Activated CD4-positive, alpha-beta T cell treated with anti-CD3 and anti-CD28 coated beads, Interleukin-2, amount 50 U/mL, for 48 hours (primary cell): Measurements from ENCODE around the gene PRKAG2.
A peak's percentile ranks its signal among the peaks of the same experiment; 100 is the strongest.
"Not testable (repeated sequence)": the region's sequence is repeated elsewhere in the genome, so short reads cannot be mapped to it uniquely, and the experiment has no call there.

Experiments
- DNase-seq, 2 experiments: peaks; one replicate each; pipeline ENCODE4 v3.0.0-alpha.2; 2020

PRKAG2 gene

DNA sequence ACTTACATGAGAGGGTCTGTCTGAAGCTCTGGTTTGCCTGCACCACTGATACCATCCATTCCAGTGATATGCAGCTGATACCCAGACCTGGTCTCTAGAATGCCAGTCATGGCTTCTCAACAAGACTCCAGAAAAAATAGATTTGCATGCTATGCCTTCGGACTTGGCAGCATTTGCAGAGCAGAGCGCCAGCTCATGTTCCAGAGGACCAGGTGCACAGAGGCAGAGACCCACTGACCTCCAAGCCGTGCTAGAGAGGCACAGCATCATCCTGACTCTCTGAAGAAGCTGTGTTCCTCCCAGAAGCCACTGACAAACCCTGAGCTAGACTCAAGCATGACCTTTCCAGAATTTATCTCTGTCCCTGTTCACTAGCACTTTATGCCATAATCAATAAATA, 6.9 kb upstream of the PRKAG2 start:
- DNase-seq, result no peak

DNA sequence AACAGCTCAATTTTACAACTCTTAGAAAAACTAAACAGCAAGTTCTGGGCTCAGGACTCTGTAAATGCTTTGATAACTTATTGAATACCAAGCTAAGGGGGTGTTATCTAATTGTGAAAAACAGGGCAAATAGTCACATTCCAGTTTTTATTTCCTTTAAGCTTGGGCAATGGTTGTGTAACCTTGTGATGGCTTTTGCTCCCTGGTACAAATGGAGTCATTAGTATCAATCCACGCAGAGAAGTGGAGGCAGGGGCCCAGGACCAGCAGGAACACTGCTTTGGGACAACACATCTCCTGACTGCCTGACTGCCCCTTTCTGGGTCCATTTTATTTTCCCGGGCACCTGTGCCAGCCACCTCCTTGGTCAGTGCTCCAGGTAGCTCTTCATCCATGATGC, 5.8 kb upstream of the PRKAG2 start:
- DNase-seq, result no peak

GRCh38 chr7:151880688-151881087, 3.8 kb upstream of the PRKAG2 start:
- DNase-seq, result no peak

GRCh38 chr7:151877911-151878835, 1.3 kb upstream of the PRKAG2 start:
- no peak for DNase-seq

DNA sequence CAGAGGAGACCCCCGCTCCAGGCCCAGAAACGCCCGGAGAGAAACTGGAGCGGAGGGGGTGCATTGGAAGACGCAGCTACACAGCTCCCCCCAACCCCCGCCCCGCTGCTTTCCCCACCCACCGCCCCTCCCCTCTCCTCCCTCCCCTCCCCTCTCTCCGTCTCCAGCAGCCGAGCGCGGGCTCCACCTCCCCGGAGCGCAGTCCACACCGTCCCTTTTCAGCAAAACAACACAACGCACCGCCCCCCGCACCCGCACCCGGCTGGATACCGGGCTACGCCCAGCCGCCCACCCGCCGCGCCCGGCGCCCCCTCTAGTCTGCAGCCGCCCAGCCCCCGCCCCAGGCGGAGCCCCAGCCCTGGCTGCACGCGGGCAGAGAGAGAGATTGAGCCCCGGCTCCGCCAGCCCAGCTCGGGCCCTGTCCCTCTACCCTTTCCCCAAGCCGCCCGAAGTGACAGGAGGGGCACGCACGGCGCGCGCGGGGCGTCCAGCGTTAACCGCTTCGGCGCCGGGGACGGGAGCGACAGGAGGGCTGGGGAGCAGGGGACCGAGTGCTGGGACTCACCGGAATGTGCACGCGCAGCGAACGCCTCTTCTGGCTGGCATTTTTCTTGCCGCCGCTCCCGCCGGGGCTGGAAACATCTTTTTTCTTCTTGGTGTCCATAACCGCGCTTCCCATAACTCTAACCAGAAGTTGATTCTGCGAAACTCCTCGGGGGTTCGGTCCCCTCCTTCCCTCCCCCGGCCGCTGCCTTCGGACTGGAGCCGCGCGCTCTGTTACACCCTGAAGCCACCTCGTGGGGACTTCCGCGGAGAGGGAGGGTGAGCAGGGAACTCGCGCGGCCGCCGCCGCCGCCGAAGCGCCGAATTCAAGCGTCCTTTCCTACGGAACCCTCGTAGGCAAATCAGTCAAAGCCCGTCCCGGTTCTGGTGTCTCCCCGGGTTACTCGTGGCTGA, 695 bp downstream of the PRKAG2 start:
- DNase-seq, result peak; percentile 73 to 78

- DNase-seq, result not testable (repeated sequence)
Observed at GRCh38 chr7:151874479-151874878, 2.4 kb downstream of the PRKAG2 start.

DNA sequence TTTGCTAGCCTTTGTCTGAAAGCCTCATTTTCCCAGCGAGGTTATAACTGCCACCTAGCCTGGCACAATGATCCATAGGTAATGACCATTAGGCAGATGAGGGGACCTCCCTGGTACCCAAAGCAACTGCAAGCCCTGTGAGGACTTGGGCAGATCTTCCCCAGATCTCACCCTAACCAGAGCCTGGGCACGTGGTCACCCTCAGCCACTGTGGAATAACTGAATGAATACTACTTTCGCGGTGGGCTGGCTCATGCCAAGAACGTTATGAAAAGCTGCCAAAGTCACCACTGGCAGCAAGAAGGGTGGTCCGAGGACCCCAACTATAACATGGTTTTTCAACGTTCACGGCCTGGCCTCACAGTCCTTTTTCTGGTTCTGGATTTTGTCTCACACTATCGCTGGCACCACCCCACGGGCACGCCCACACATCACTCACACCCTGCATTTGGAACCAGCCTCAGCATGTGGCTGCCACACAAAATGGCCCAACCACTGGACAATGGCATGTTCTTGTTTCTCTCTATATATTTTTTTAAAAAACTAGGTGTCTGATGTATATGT, 3.4 kb downstream of the PRKAG2 start:
- no peak for DNase-seq

DNA sequence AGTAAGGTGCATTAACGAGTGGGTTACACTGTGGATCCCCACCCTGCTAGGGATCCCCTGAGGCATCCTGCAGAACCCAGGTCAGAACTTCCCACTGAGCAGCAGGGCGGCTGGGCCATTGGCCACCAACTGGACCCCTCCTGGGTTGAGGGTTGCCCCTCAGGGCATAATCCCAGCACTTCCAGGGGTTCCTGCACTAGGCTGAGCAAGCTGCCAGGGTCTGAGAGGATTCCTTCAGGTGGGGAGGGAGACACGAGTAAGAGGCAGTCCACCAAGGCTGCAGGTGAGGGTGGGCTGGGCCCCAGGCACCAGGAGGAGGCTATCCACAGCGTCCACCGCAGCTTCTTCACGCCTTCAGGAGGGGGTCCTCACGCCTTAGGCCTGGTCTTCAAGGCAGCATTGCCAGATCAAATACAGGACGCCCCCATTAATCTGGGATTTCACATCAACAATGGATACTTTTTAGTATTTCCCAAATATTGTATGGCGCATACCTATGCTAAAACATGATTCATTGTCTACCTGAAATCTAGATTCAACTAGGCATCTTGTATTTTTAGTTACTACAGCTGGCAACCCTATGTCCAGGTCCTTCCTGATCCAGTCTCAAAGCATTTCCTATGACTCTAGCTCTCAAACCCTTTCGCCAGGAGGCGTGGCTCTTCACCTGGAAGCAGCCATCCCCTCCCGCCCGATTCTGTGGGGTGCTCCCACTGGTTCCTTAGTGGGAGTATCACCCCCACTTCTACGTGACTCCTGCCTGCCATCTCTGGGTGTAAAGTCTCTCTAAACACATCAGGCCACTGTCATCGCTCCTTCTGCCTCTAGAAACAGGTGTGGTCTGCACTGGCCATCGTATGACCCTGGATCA, 4.1 kb downstream of the PRKAG2 start:
- DNase-seq, result no peak

DNA sequence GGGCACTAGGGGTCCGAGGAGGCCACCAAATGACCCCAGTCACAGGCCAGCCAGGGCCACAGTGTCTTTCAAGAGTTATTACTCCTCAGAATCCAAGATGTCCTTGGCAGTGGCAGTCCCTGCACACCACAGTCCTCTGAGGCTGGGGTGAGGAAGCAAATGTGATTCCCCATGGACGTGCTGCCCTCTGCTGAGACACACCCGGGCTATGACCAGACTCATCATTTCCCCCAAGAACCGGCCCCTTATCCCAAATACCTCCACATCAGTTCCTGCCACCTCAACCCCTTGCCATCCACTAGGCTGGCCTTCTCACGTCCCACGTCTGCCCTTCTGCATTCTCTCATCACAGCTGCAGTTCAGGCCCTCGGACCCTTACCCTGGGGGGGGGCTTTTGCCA, 5.0 kb downstream of the PRKAG2 start:
- no peak for DNase-seq

DNA sequence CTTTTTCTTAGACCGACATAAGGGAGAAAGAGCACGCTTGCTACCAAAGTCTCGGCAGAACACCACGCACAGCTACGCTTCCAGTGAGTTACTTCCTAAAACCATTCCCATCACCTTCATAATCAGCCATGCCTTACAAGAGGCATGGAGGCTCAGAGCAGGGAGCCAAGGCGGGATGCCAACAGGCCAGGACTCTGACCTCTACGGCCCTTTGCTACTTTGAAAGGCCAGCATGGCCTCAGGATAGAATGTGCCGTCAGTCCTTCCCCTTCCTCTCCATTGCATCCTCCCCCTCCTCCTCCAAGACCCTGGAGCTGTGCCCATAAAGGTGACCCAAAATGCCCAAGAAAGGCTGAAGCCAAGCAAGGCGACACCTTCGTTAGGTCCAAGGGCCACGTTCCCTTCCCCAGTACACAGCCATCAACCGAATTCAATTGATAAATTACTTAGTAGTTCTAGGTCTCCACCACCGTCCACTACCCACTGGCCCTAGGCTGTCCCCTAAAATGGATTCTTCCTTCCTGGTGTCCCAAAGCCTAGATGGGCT, 5.7 kb downstream of the PRKAG2 start:
- DNase-seq, result no peak

DNA sequence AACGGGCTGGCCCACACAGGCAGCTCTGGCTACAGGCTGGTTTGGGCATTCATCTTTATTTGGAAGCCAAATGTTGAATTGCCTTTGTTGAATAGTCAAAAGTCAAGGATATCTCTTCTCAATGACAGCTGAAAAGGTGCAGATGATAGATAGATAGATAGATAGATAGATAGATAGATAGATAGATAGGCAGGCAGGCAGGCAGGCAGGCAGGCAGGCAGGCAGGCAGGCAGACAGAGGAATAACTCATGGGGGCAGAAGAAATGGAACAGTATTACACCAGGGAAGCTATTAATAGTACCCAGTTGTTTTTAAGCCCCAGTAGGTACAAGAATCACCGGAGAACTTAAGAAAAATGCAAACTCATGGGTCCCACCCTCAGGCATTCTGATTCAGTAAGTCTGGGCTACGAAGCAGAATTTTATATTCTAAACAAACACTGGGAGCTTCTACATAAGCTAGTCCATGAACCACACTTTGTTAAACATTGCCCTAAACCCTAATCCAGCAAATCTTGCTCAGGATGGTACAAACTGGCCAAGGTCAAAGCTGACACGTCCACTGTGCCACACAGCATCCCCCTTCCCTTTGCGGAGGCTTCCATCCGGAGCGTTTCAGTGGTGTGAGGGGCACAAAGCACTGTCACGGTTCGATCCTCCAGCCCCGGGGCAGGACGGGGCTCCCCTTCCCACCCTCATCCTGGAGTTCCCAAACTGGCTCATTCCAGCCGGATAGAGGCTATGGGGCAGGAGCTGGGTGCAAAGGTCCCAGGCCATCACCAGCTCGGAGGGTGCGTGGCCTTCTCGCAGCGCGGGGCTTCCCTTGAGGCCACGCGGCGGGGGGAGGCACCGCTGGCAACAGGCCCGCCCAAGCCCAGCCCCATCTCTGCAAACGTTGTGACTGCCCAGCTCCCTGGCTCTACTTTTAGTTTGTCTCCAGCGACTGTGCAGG, 6.7 kb downstream of the PRKAG2 start:
- no peak for DNase-seq

DNA sequence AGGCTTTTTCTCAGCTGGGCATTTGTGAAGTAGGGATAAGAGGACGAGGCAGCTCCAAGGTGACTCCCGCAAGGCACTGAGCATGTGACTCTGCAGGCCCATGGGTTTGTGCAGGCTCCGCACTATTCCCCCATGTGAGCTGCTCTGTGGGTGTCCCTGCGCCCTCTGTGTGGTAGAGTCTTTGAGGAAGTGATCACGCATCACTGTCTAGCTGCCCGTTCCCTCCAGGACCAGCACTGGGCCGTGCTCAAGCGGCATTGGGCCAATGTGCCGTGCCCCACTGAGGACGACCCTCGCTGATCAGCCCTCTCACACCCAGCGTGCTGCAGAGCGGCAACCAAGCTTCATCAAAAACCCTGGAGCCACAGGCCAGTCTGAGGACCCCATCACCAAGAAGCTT, 7.5 kb downstream of the PRKAG2 start:
- DNase-seq, result no peak

- no peak for DNase-seq
Observed at GRCh38 chr7:151869109-151869428, 7.8 kb downstream of the PRKAG2 start.

DNA sequence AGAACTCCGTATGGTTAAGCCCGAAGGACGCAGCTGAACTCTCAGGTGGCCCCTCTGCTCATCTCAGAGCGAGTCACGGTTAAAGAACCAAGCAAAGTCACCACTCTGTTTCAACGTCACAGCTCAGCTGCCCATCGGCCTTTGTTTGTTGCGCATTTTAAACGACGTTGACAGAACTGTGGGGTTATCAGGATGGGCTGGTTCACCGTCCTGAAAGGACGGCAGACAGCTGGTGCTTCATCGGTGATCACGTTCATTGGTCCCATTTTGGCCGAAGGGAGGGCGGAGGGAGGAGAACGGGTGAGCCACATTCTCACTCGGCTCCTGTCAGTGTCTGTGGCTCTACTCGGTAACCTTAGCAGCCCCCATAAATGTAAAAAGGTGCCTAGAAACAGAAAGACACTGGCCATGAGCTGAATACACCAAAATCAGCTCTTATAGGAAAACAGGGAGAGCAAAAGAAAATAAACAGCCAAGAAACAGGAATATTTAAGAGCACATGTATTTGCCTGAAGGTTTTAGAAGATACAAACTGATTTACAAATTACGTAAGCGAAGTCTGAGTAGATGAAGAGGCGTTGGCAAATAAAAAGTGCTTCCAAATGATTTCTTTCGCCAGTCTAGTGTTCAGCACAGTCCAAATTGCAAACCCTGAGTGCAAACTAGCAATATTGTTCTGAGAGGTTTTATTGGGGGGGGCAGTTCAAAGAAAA, 8.4 kb downstream of the PRKAG2 start:
- DNase-seq, result no peak

- DNase-seq, result no peak
Observed at GRCh38 chr7:151867912-151868311, 9.0 kb downstream of the PRKAG2 start.

DNA sequence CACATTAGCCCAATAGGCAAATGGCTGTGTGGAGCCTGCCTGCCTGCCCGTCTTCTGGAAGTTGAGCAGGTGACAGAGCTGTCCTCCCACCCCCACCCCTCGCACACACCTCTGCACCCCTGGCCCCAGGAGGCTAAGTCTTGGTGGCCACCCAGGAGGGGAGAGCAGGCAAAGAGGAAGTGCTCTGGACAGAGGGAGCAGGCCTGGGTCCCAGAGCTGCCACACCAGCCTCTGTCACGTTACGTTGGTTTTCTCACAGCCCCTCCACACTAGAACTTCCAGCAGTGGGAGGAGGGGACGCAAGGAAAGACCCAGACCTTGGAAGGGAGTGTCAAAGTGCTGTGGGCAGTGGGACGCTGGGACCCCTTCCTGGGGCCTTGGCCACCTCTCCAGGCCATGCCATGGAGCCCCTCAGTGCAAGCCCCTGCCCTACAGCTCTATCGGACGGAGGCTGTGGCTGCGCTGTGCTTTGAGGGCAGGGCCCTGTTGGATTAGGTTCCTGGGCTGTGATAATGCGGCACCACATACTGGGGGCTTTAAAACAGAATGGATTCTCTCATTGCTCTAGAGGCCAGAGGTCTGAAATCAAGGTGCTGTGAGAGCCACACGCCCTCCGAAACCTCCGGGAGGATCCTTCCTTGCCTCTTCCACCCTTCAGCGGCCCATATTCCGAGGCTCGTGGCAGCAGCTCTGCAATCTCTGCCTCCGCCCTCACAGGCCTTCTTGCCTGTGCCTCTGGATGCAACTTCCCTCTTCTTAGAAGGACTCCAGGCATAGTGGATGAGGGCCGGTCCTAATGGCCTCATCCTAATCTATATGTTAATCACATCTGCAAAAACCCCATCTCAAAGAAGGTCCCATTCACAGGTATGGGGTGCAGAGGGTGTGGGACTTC, 9.9 kb downstream of the PRKAG2 start:
- no peak for DNase-seq

GRCh38 chr7:151866028-151866427, 10.9 kb downstream of the PRKAG2 start:
- DNase-seq, result no peak

DNA sequence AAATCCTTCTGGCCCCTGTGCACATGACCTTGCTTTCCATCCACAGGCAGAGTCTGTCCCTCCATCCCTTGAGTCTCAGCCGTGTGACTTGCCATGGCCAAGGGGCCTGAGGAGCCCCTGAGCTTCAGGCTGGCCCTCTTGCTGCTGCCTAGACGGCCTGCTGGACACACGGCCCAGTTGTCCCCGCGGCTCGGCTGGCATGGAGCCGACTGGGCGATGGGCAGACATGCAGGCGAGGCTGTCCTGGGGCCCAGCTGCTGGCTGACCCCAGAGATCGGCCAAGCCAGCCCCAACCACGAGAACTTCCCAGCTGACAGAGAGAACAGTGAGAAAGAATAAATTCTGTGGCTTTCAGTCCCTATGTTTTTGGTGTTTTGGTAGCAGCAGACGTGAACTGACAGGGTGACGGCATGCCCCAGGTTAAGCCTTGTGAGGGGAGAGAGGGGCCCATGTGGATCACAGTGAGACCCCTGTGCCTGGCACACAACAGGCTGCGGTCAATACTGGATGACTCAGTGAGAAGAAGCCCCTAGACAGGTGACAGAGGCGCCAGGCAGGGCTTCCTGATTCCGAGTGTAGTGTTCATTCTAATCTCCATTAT, 11.7 kb downstream of the PRKAG2 start:
- DNase-seq, result no peak

- no peak for DNase-seq
Observed at GRCh38 chr7:151864561-151864960, 12.4 kb downstream of the PRKAG2 start.
